Thyroid gland (tissue), 4 donors: ENCODE measurements around the gene SESN3.

Experiments
- CTCF ChIP-seq, 6 experiments: fragments of 200-600 bp in 3 of 6; fragments of 450-650 bp in 3 of 6; sonication (generic) in 3 of 6; IDR thresholded peaks; one replicate each; pipeline ENCODE4 v1.5.1; 2016 to 2019; ENCODE audit warnings: antibody characterized with exemption in 6 of 6, mild to moderate bottlenecking in 2 of 6, inconsistent platforms in 1 of 6, moderate library complexity in 1 of 6
- POLR2A ChIP-seq, 2 donors: fragments of 450-650 bp; IDR thresholded peaks; one replicate each; pipeline ENCODE4 v1.6.1; 2017; ENCODE audit warnings: antibody characterized with exemption in 2 of 2, mild to moderate bottlenecking in 2 of 2, moderate library complexity in 1 of 2

- TF ChIP-seq POLR2A (IDR thresholded peaks at IDR 0.05) (no peak), CTCF (IDR thresholded peaks at IDR 0.05) (no peak)
Measured at GRCh38 chr11:95165638-95166037, 65.4 kb downstream of the SESN3 start.
